Motor neuron (in vitro differentiated cells): Measurements from ENCODE around the gene GALNT1. TPM values are rescaled to one million over a fixed set of nuclear protein-coding genes. Genes with fewer than 3 reads are reported as not detected.

Source experiments
- ATAC-seq, 8 experiments: fragments of 200-7000 bp; cut with Tn5 transposase; replicated peaks in 6 of 8; 2 replicates each; pipeline ENCODE4 v1.8.0; 2021; ENCODE audit warnings: mild to moderate bottlenecking in 8 of 8, moderate library complexity in 8 of 8
- H3K27ac ChIP-seq, 2 donors: fragments of 250-450 bp; sonication (Bioruptor Pico); 2 replicates each; pipeline ENCODE4 v1.9.0; 2021; ENCODE audit warnings: antibody characterized with exemption in 2 of 2, mild to moderate bottlenecking in 2 of 2, moderate library complexity in 1 of 2
- H3K4me1 ChIP-seq, 2 donors: fragments of 250-450 bp; sonication (Bioruptor Pico); replicated peaks in 1 of 2; 2 replicates each; pipeline ENCODE4 v1.6.1; 2021; ENCODE audit warnings: antibody characterized with exemption in 2 of 2, mild to moderate bottlenecking in 2 of 2, moderate library complexity in 1 of 2
- H3K4me3 ChIP-seq, 5 donors: fragments of 250-450 bp; sonication (Bioruptor Pico); 2 replicates each; pipeline ENCODE4 v1.9.0; 2021; ENCODE audit warnings: antibody characterized with exemption in 5 of 5, mild to moderate bottlenecking in 5 of 5, moderate library complexity in 4 of 5
- WGBS, 10 experiments: fragments of 450-650 bp; shearing (Covaris generic); methylation state at CpG; one replicate each; pipeline ENCODE4 v1.0.0; 2022; 5-methylcytosine and 5-hydroxymethylcytosine counted together
- in situ Hi-C, 9 experiments: fragments of 400-800 bp; cut with MboI; loops; one replicate each; pipeline ENCODE4 v1.15.0; 2021; ENCODE audit warnings: low sequenced_read_pairs in 9 of 9, low pct_unique_long_range_greater_than_20kb in 2 of 9; ENCODE audit not compliant: unreplicated experiment in 9 of 9
- total RNA-seq, 8 experiments: library from RNA; unstranded; fragments of 300-600 nt; gene quantifications; 2 replicates each; pipeline versions ENCODE4 v1.2.3 to v1.2.4, GENCODE V29; 2022

Gene GALNT1
- total RNA-seq, 8 experiments from 2014 or later, result 29.8 to 164 (median 44.1) TPM

GRCh38 chr18:35728676-35729075 is 147.1 kb downstream of the GALNT1 start:
- ATAC-seq, result no peak
- no peak overlapping the region for H3K27ac ChIP-seq
- no peak overlapping the region for H3K4me3 ChIP-seq
- no peaks in the 10 kb centered on the region for H3K4me1 ChIP-seq
- in situ Hi-C loops, result no loop called here
- 33 to 100% (median 76%) methylated on average over 1 to 2 of the region's 3 CpGs; no CpG with 5 or more reads in 2 of the 10 experiments for WGBS, 10 experiments

GRCh38 chr18:35729991-35730668 is 148.6 kb downstream of the GALNT1 start:
- Histone ChIP-seq H3K27ac (no peak overlapping the region), H3K4me3 (no peak overlapping the region), H3K4me1 (no peaks in the 10 kb centered on the region)
- no peak for ATAC-seq
- in situ Hi-C loops, result no loop called here
- 0 to 63% (median 24%) methylated on average over 1 to 2 of the region's 3 CpGs; no CpG with 5 or more reads in 2 of the 10 experiments for WGBS, 10 experiments

GRCh38 chr18:35730691-35731370 is 149.3 kb downstream of the GALNT1 start:
- no peaks in the 10 kb centered on the region for H3K4me1 ChIP-seq
- WGBS, 10 experiments, result 43 to 93% (median 79%) methylated on average over 1 to 10 of the region's 12 CpGs; no CpG with 5 or more reads in 1 of the 10 experiments
- ATAC-seq, result peak in 1 of 8 experiments; percentile 43
- no peak overlapping the region for H3K4me3 ChIP-seq
- in situ Hi-C loops, result no loop called here
- H3K27ac ChIP-seq, result no peak overlapping the region

GRCh38 chr18:35731701-35732100 is 150.2 kb downstream of the GALNT1 start:
- Histone ChIP-seq H3K4me3 (no peak overlapping the region), H3K4me1 (no peaks in the 10 kb centered on the region), H3K27ac (no peak overlapping the region)
- no peak for ATAC-seq
- in situ Hi-C loops, result no loop called here

- Histone ChIP-seq H3K4me3 (no peak overlapping the region), H3K4me1 (no peaks in the 10 kb centered on the region), H3K27ac (no peak overlapping the region)
- ATAC-seq, result no peak
- in situ Hi-C loops, result no loop called here
- 82 to 100% (median 100%) methylated on average over 1 of the region's 1 CpG; no CpG with 5 or more reads in 7 of the 10 experiments for WGBS, 10 experiments
Measured at GRCh38 chr18:35732162-35732561, 150.6 kb downstream of the GALNT1 start.

- peak in 5 of 8 experiments; percentile 19 to 85 (median 53) for ATAC-seq
- WGBS, 10 experiments, result 18 to 100% (median 72%) methylated on average over 1 of the region's 1 CpG; no CpG with 5 or more reads in 4 of the 10 experiments
- in situ Hi-C loops, result no loop called here
- Histone ChIP-seq H3K4me3 (no peak overlapping the region), H3K4me1 (no peaks in the 10 kb centered on the region), H3K27ac (no peak overlapping the region)
Measured at GRCh38 chr18:35732636-35733035, 151.1 kb downstream of the GALNT1 start.

- ATAC-seq, result no peak
- in situ Hi-C loops, result no loop called here
- H3K4me3 ChIP-seq, result no peak overlapping the region
- 43 to 100% (median 89%) methylated on average over 1 to 7 of the region's 7 CpGs for WGBS, 10 experiments
- no peak overlapping the region for H3K27ac ChIP-seq
- no peaks in the 10 kb centered on the region for H3K4me1 ChIP-seq
Measured at GRCh38 chr18:35733408-35733807, 151.9 kb downstream of the GALNT1 start.

GRCh38 chr18:35736696-35737095 is 155.2 kb downstream of the GALNT1 start:
- H3K27ac ChIP-seq, result no peak overlapping the region
- in situ Hi-C loops, result no loop called here
- H3K4me1 ChIP-seq, result no peaks in the 10 kb centered on the region
- no peak overlapping the region for H3K4me3 ChIP-seq
- no peak for ATAC-seq
- WGBS, 10 experiments, result 4 to 80% (median 53%) methylated on average over 2 to 3 of the region's 3 CpGs; no CpG with 5 or more reads in 1 of the 10 experiments

GRCh38 chr18:35739778-35740177 is 158.2 kb downstream of the GALNT1 start:
- Histone ChIP-seq H3K4me3 (no peak overlapping the region), H3K4me1 (no peaks in the 10 kb centered on the region), H3K27ac (no peak overlapping the region)
- no peak for ATAC-seq
- in situ Hi-C loops, result no loop called here

- Histone ChIP-seq H3K4me1 (no peaks in the 10 kb centered on the region), H3K4me3 (no peak overlapping the region), H3K27ac (no peak overlapping the region)
- ATAC-seq, result no peak
- WGBS, 10 experiments, result 80 to 100% (median 95%) methylated on average over 1 to 2 of the region's 2 CpGs; no CpG with 5 or more reads in 1 of the 10 experiments
- in situ Hi-C loops, result no loop called here
Measured at GRCh38 chr18:35740656-35741055, 159.1 kb downstream of the GALNT1 start.

- no peak for ATAC-seq
Measured at GRCh38 chr18:35743916-35744315, 162.4 kb downstream of the GALNT1 start.

GRCh38 chr18:35745814-35746213 is 164.3 kb downstream of the GALNT1 start:
- 16 to 100% (median 79%) methylated on average over 1 to 4 of the region's 4 CpGs; no CpG with 5 or more reads in 2 of the 10 experiments for WGBS, 10 experiments
- H3K4me1 ChIP-seq, result no peaks in the 10 kb centered on the region
- no peak overlapping the region for H3K4me3 ChIP-seq
- H3K27ac ChIP-seq, result no peak overlapping the region
- in situ Hi-C loops, result no loop called here
- ATAC-seq, result no peak

More at GRCh38 chr18:35743916-35744315, 162.4 kb downstream of the GALNT1 start:
- Histone ChIP-seq H3K4me1 (no peaks in the 10 kb centered on the region), H3K27ac (no peak overlapping the region), H3K4me3 (no peak overlapping the region)
- in situ Hi-C loops, result no loop called here

GRCh38 chr18:35746826-35747339 is 165.3 kb downstream of the GALNT1 start:
- ATAC-seq, result no peak
- H3K4me3 ChIP-seq, result no peak overlapping the region
- WGBS, 10 experiments, result 80 to 100% methylated on average over 1 to 2 of the region's 2 CpGs; no CpG with 5 or more reads in 8 of the 10 experiments
- H3K4me1 ChIP-seq, result no peaks in the 10 kb centered on the region
- in situ Hi-C loops, result no loop called here
- no peak overlapping the region for H3K27ac ChIP-seq
